ENCODE measurements around the gene DOCK2.
"Not testable (repeated sequence)": the region's sequence is repeated elsewhere in the genome, so short reads cannot be mapped to it uniquely, and the experiment has no call there.

Gene DOCK2

DNA sequence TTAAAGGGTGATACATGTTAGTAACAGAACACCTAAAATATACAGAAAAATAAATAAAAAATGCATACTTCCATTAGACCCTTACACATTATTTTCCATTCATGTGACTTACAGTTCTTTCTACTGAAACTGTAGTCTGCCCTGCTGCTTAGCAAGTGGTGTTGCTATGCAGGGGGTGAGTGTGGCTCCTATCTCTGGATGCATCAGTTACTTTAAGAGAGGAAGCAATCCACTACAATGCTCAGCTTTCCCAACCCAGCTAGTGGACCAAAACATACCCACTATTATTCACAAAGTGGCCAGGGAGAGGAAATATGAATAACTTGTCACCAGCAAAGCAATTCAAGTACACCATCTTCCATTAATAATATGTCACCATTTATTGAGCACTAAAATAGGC is 121.8 kb downstream of the DOCK2 start:
- no peak for DNase-seq (ENCODE audit: low spot score)

DNA sequence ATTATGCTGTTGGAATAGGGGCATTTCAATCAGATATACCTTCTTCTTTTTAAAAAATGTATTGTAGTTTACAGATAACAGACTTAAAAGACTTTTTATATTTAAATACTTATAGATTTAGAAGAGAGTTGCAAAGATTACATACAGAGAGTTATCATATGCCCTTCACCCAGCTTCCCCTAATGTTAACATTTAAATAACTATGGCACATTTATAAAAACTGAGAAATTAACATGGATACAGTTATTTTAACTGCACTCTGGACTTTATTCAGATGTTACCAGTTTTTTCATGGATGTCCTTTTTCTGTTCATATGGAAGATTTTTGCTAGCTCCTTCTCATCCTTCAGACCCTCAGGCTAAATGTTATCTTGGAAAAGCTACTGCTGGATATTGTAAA is 123.2 kb downstream of the DOCK2 start:
- DNase-seq (ENCODE audit: low spot score): no peak

DNA sequence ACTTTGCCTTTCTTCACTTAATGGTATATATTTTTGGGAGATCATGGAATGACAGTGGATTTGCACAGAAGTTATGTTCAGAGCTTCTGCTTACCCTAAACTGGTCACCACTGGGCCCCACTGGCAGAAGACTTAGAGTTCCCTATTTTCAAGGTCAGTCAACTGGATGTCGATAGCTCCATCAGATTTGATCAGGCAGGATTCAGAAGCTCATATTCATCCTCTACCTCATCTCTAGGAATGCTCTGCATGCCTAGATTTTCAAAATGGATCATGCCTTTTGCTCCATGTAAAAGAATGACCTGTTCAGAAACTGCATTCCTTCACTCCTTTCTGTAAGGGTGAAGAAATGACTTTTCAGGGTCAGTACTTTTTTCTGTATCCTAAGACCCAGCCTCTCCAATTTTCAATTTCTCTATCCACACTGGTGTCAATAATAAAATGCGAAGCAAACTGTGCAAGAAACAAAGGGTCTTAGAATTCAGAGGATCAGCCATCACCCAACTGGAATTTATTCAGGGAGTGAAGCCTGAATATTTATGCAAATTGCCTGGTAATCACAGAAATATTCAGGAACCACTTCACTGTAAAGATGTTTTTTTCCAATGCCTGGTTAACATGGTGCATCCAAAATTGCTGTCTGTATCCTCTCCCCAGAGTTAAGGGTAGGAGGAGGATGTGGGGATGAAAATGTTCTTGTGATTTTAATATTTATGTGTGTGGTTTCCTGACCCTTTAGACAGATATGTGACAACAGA is 125.4 kb downstream of the DOCK2 start:
- DNase-seq (ENCODE audit: low spot score): no peak

DNA sequence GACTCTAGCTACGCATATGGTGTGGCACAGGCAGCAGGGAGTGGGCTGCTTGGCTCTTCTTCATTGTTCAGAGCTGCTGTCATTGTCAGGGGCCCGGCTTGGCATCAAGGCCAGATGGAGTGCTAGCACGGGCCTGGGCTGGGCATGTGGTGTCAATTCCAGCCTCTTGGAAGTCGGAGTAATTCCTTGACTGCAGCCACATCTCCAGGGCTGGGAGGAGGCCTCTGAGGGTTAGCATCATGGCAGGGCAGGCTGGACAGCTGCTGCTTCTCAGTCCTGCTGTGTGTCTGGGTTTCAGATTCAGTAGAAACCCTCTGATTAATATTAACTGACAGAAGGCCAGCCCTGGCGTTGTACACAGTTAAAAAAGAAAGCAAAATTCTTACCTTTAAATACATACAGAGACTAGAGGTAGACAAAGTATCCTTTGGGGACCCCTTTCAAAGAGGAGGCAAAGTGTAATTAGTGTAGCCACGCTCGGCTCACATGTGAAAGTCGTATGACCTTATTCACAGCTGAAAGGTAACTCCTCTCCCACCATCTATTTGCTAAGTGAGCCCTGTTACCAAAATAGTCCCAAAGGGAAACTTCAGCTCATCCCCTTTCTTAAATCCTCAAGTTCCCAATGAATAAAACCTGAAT is 126.4 kb downstream of the DOCK2 start:
- no peak for DNase-seq (ENCODE audit: low spot score)

DNA sequence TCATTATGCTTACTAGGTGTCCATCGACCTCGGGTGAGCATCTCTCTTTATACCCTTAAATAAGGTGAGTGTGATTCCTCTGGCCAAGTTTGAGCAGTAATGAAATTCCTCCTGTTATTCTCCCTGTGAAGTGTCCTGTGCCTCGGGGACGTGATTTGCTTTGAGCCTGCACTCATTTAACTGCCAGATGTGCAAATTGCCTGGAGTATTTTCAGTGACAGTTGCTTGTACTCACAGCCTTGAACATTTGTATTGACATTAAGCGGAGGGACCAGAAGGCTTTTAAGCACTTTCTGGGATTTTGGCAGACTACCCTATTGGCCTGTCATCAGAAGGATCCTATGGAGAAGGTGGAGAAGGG is 126.9 kb downstream of the DOCK2 start:
- no peak for DNase-seq (ENCODE audit: low spot score)

DNA sequence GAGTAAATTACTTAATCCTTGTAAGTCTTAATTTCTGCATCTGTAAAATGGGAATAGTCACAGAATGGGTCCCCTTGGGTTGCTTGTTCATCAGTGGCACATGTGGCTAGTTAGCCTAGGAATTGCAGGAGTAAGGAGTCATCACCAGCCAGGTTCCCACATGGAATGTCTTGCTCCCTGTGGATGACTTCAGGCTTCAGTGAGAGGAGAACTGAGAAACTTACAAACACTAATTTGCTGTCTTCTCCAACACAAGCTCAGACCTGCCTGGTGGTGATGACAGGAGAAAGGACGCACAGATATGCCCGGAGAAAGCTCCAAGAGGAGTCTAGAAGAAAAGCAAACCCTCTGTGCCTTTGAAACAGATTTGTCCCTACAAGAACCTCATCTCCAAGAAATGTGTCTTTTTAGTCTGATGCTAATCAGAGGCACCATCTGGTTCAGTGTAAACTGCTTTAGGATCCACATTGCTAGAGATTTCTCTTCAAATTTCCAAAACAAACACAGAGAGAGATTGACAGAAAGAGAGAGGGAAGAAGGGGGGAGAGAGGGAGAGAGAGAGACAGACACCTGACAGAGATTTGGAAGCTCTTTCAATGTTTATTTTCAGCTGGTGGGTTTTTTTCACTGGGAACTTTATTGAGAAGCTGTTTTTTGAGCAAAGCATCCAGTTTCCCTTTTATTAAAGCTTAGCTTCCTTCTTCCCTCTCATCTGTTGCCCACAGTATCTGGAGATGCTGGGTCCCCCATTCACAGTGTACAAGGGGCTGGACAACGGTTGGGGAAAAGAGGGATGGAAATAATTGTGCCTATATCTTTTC is 128.3 kb downstream of the DOCK2 start:
- no peak for DNase-seq (ENCODE audit: low spot score)

DNA sequence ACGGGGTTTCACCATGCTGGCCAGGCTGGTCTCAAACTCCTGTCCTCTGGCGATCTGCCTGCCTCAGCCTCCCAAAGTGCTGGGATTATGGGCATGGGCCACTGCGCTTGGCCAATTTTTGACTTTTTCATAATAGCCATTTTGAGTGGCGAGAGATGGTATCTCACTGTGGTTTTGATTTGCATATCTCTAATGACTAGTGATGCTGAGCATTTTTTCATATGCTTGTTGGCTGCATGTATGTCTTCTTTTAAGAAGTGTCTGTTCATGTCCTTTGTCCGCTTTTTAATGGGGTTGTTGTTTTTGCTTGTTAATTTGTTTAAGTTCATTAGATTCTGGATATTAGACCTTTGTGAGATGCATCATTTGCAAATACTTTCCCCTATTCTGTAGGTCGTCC is 129.9 kb downstream of the DOCK2 start:
- DNase-seq (ENCODE audit: low spot score): not testable (repeated sequence)

DNA sequence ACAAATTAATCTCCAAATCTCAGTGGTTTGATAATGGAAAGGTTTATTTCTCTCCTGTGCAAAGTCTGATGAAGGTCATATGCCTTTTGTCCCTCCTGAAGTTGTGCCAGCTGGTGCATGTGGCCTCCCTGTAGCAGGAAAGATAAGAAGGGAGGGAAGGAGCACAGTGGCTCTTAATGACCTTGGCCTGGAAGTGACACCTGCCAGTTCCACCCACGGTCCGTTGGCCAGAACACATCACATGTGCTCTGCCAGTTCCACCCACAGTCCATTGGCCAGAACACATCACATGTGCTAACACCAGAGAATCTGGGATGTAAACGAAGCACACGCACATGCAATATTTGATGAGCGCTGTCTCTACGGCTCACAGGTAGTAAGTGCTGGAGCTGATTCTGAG is 130.9 kb downstream of the DOCK2 start:
- DNase-seq (ENCODE audit: low spot score): no peak

DNA sequence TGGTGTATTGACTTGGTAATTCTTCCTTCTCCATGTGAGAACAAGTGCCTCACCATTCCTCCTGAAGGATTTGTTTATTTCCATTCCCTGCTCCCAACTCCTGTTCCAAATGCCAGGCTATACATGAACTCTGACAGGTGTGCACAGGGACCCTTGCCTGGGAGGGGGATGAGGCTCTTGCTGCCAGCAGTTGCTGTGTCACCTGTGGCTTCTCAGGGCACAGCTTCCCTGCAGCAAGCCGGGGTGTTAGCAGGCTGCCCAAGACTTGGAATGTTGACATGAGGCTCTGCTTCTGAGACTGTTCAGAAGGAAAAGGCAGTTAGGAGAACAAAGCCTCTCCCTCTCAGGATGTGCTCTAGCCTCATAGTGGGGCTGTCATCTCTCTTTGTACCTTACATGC is 131.3 kb downstream of the DOCK2 start:
- DNase-seq (ENCODE audit: low spot score): no peak

DNA sequence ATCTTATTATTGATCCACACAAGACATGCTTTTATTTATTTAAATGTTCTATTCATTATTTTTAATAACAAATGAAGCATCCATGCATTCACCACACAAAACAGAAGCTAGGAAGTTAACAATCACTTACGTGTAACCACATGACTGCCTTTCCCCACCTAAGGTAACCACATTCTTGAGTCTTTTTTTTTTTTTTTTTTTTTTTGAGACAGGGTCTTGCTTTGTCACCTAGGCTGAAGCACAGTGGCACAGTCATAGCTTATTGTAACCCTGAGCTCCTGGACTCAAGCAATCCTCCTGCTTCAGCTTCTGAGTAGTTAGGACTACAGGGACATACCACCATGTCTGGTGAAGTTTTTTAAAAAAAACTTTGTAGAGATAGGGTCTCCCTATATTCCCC is 133.0 kb downstream of the DOCK2 start:
- DNase-seq (ENCODE audit: low spot score): no peak

DNA sequence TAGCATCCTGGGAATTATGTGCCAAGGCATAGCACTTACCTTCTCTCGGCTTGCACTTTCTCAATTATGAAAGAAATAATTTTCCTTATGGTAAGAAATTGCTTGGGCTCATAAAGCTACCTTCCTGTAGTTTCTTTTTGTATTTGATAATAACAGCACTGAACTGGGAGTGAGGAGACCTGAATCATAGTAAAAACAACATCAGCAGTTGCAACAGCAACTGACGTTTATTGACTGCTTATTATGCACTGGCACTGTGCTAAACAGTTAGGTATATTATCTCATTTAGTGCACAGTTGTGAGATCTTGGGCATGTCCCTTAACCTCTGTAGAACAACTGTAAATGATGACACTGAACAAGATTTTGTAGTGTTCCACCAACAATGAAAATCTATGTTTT is 135.2 kb downstream of the DOCK2 start:
- DNase-seq (ENCODE audit: low spot score): no peak

DNA sequence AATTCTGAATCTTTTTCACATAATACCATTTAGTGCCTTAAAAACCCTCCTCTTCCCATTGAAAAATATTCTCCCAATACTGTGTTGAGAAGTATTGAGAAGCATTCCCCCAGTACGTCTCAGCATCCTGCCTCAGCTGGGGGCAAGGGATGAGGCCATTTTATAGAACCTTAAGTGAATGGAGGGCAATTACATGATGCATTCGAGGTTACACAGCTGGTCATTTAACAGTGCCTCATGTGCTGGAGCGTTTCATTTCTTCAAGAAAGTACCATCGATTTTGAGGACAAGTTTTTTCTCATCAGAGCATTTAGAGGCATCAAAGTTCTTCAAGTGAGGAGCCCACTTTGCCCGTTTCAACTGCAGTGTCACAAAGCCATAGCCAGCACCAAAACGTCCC is 135.6 kb downstream of the DOCK2 start:
- DNase-seq (ENCODE audit: low spot score): no peak

DNA sequence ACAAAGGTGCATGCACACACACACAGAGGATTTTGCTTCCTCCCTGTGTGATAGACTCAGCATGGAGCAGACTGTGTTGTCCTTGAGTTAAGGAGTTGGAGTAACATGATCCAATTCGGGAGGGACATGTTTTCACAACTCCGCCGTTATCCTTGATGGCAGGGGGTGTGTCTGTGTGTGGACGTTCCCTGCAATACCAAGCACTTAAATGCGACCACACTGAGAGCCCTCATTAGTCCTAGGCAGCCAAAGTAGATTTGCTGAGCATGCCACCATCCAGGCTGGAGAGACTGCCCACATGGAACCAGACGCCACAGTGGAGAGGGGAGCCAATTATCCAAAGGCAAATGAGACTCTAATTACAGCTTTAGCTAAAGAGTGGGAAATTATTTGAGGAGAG is 140.1 kb downstream of the DOCK2 start:
- no peak for DNase-seq (ENCODE audit: low spot score)

DNA sequence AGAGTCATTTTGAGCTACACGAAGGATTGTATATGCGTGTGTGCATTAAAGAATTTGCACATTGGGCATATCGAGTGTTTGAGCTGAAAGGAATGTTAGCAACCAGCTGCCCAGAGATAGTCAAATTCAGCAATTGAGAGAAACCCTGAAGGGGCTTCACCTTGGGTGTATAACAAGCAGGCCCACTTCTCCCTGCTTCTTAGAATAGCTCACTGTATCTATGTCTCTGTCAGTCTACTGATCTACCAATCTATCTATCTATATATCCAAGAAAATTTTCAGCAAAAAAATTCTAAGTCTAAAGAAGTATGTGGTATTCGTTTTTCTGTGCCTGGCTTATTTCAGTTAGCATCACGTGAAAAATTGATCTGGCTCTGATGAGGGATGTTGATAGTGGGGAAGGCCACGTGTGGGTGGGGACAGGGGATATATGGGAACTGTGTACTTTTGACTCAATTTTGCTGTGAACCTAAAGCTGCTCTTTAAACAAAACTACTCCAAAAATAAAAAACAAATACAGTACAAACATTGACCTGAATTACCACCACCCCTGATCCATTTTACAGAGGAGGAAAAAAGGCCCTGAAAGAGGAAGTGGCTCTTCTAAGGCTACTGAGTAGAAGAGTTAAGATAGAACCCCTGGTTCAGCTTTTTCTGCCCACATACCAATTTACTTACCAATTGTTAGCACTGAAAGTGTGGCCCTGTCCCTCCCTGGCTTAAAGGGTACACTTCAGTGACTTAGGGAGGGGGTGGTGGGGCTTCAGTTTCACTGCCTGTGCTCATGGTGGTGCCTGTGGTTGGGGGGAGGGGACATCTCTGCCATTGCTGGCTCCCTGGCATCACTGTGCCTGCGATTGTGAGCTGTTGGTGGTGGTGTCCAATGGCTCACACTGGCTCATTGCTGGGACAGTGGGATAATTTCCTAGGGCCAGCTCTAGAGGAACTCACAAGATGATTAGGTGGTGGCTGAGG is 141.8 kb downstream of the DOCK2 start:
- no peak for DNase-seq (ENCODE audit: low spot score)

DNA sequence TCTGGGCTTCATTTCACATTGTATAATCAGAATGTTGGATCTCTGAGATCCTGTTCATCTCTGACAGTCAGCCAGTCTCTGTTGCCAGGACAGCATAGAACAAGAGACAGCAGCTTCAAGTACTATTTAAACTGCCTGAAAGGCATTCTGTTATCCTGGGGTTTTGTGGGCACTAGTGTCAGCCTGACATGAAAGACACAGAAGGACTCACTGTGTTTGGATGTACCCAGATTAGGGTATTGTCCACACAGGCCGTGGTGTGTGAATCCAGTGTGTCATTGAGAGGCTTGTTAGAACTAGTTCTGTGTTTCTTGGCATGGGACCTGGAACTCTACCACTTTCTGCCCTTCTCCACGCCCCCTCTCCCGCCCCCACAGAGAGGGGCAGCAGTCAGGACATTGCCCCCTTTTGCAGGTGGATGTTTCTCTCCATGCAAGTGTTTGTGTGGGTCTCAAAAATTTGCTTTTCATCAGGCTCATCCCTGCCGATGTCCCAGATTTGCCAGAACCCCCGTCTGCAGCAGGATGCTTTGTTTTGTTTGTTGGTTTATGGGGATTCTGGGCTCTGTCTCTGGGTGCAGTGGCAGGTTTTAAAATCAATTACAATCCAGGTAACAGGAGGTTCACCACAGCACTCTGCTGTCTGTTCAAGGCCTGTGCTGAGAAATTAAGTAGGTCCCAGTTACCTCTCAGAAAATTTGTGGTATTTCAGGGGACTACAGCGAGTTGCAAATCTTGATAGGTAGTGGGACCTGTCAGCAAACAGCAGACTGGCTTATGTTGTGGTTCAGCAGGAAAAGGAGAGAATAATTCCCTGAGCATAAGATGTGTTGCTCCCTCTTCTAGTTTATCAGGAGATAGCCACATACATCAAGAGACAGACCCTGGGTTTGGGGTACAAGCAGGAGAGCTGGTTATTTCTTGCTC is 144.6 kb downstream of the DOCK2 start:
- peak; percentile 44 for DNase-seq (ENCODE audit: low spot score)

DNA sequence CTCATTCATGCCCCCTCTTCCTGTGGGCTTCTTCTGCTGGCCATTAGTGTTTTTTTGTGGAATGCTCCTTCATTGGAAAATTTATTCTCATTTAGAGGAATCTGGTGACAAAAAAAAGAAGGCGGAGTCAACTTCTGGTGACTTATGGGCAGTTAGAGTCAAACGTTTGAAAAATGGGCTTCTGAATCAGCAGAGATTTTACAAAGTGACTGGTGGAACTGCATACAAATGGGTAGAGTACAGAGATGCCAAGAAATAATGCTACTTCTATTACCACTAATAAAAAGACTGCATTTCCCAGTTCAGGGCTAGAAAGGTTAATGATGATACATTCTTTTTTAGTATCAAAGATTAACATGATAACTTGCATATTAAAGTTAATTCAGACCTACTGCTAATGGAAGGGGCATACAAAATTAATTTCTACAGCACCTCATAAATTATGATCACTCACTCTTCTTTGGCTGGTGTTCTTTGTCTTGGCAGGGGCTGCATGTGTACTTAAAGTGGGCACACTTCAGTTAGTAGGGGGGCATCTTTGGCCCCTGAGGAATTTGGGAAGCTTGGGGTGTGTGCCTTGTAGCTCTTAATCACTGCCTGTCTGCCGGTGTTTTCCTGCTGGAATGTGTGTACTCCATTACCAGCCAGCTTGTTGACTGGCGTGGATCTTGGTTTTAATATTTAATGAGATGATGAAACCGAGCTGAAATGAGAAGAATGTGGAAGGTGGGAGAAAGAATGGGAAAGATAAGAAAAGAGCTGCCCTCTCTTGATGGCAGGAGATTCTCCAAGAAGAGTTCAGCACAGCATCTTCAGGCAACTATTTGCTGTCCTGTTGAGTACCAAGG is 148.9 kb downstream of the DOCK2 start:
- DNase-seq (ENCODE audit: low spot score): no peak

DNA sequence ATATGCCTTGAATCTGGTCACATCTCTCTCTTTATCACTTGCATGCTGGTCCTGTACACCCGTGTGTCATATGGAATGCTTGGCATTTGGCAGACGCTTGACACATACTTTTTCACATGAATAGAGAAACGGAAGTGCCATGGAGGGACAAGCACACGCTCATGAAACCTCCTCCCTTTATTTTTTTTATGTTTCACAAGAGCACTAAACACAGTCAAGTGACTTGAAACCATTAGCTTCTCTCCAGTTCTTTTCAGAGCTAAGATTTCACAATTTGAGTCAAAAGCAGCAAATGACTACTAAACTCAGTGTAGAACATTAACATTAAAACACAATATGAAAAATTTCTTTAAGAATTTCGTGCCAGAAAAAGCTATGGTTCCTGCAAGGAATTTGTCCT is 151.1 kb downstream of the DOCK2 start:
- DNase-seq (ENCODE audit: low spot score): no peak

DNA sequence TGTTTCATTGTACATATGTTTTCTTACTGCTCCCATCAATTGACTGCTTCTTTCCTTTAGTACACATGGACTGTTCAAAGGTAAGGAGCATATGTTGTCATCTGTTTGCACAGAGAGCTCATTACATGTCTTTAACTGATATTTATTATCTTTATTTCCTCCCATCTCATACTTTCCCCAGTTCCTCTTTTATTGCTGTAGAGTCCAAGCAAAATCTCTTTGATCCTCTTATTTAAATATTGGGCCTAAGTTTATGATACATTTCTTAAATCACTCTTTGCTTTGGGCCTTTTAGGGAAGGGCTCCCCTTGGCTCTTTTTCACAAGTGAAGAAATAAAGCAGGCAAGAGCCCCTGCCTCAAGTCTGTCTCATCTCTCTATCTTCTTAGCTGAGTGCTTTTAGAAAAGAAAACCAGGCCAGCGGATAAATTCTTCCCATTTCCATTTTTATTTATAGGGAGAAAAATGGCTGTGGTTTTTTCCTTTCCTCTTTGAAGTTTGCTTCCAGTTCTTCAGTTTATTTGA is 152.4 kb downstream of the DOCK2 start:
- no peak for DNase-seq (ENCODE audit: low spot score)

DNA sequence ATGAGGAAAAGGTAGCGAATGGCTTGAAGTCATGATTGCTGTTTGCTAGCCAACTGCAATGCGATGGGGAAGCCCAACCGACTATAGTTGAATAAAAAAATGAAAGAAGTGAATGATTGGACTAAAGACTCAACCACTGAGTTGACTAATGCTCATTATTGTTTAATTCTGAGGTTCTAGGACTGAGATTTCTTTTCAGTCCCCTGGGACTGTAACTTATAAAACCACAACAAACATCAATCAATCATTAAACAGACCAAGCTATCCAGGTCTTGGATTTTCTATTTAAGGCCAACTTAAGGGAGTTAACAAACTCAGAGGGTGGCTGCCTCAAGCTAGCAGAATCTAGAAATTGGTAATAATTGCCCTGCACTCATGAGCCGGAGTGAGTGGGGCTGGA is 154.2 kb downstream of the DOCK2 start:
- no peak for DNase-seq (ENCODE audit: low spot score)

DNA sequence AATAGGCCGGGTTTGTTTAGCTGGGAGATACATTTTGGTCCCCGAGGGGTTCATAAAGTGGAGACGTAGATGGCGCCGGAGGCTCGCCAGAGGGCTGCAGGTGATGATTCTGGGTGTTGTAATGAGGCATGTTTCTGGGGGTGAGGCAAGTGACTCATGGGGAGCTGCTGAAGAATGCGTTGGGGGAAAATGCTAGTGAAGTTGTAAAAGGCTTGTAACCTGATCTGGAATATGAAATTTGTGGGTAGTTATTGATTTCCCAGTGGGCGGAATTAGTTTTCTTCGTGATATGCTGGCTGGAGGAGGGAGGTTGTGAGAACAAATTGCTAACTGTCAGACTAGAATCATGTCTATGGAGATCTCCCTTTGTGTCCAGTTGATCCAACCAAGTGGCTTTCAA is 158.3 kb downstream of the DOCK2 start:
- DNase-seq (ENCODE audit: low spot score): no peak
